IMR-90 (cell line): ENCODE results near the gene CDS2.

Source experiments
- BHLHE40 ChIP-seq: fragments of 150-350 bp; IDR thresholded peaks from 2 replicates; pipeline ENCODE4 v1.6.1; 2016; ENCODE audit warnings: mild to moderate bottlenecking, low read depth, low read length
- CHD1 ChIP-seq: IDR thresholded peaks from 2 replicates; pipeline ENCODE4 v1.6.1; 2012; ENCODE audit warnings: low read depth, low read length, improper control_type of control experiment
- FOS ChIP-seq: fragments of 150-350 bp; IDR thresholded peaks from 2 replicates; pipeline ENCODE4 v1.6.1; 2016; ENCODE audit warnings: low read depth, low read length
- MAFK ChIP-seq: IDR thresholded peaks from 2 replicates; pipeline ENCODE4 v1.6.1; 2012; ENCODE audit warnings: low read depth, low read length, improper control_type of control experiment
- MXI1 ChIP-seq: IDR thresholded peaks from 2 replicates; pipeline ENCODE4 v1.6.1; 2012; ENCODE audit warnings: low read depth, mild to moderate bottlenecking, low read length, moderate library complexity, borderline replicate concordance
- NFE2L2 ChIP-seq: fragments of 150-350 bp; IDR thresholded peaks from 2 replicates; pipeline ENCODE4 v1.6.1; 2016; ENCODE audit warnings: low read depth, mild to moderate bottlenecking, low read length
- POLR2A ChIP-seq: IDR thresholded peaks from 2 replicates; pipeline ENCODE4 v1.6.1; 2012; ENCODE audit warnings: mild to moderate bottlenecking, low read depth, low read length
- RAD21 ChIP-seq: IDR thresholded peaks from 2 replicates; pipeline ENCODE4 v1.6.1; 2012; ENCODE audit warnings: low read length, improper control_type of control experiment
- SMC3 ChIP-seq: fragments of 150-350 bp; IDR thresholded peaks from 2 replicates; pipeline ENCODE4 v1.6.1; 2016; ENCODE audit warnings: low read depth, mild to moderate bottlenecking, antibody characterized with exemption, low read length, moderate library complexity
- TF ChIP-seq, protein P1 (sequence below): conservative IDR thresholded peaks from 2 replicates; pipeline ENCODE4 v1.5.1; 2012; ENCODE audit warnings: mild to moderate bottlenecking, low read depth, low read length, improper control_type of control experiment
- TF ChIP-seq, protein P2 (sequence below): fragments of 150-350 bp; IDR thresholded peaks from 2 replicates; pipeline ENCODE4 v1.6.1; 2017; ENCODE audit warnings: mild to moderate bottlenecking, antibody characterized with exemption, low read length, low read depth
- TF ChIP-seq, protein P3 (sequence below): fragments of 150-350 bp; IDR thresholded peaks from 2 replicates; pipeline ENCODE4 v1.6.1; 2016; ENCODE audit warnings: low read depth, mild to moderate bottlenecking, low read length, moderate library complexity, borderline replicate concordance

DNA sequence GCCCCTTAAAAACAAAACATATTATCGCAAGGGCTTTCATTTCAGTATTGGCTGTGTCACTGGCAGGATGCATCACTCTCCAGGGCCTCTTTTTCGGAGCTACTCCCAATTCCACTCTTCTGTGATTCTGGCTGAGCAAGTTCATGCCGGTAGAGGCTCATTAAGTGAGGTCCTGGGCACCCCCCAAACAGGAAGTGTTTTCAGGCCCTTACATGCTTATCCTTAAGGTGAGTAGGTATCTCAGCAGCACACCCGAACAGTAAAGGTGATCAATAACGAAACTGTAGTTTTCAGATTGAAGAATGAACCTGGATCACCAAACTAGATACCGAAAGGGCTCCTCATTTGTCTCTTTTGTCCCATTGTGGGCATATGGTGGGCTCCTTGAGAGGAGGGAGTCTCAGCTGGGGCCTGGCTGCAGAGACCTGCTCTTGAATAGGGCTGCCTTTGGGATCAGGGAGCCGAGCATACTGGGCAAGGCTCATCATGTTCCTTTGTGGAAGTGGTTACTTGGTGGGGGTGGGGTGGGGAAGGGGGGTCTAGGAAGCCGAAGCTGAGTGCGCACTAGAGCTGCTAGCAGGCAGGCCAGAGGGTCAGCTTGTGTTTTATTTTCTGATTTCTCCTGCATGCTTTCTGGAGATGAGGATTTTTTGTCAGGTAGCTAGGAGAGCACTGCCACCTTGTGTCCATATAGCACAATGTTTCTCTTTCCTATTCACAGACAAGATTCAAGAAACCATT is 65.2 kb downstream of the CDS2 start:
- TF ChIP-seq RAD21 (peak; percentile 94), POLR2A (0 out of 2 replicates have a peak, but pooled peaks have one; percentile 33), BHLHE40 (no peak), FOS (no peak), MAFK (no peak), SMC3 (peak; percentile 90), MXI1 (no peak), CHD1 (no peak), NFE2L2 (no peak)
- TF ChIP-seq, protein P1, sequence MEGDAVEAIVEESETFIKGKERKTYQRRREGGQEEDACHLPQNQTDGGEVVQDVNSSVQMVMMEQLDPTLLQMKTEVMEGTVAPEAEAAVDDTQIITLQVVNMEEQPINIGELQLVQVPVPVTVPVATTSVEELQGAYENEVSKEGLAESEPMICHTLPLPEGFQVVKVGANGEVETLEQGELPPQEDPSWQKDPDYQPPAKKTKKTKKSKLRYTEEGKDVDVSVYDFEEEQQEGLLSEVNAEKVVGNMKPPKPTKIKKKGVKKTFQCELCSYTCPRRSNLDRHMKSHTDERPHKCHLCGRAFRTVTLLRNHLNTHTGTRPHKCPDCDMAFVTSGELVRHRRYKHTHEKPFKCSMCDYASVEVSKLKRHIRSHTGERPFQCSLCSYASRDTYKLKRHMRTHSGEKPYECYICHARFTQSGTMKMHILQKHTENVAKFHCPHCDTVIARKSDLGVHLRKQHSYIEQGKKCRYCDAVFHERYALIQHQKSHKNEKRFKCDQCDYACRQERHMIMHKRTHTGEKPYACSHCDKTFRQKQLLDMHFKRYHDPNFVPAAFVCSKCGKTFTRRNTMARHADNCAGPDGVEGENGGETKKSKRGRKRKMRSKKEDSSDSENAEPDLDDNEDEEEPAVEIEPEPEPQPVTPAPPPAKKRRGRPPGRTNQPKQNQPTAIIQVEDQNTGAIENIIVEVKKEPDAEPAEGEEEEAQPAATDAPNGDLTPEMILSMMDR: peak; percentile 91
- TF ChIP-seq, protein P2, sequence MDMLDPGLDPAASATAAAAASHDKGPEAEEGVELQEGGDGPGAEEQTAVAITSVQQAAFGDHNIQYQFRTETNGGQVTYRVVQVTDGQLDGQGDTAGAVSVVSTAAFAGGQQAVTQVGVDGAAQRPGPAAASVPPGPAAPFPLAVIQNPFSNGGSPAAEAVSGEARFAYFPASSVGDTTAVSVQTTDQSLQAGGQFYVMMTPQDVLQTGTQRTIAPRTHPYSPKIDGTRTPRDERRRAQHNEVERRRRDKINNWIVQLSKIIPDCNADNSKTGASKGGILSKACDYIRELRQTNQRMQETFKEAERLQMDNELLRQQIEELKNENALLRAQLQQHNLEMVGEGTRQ: no peak
- TF ChIP-seq, protein P3, sequence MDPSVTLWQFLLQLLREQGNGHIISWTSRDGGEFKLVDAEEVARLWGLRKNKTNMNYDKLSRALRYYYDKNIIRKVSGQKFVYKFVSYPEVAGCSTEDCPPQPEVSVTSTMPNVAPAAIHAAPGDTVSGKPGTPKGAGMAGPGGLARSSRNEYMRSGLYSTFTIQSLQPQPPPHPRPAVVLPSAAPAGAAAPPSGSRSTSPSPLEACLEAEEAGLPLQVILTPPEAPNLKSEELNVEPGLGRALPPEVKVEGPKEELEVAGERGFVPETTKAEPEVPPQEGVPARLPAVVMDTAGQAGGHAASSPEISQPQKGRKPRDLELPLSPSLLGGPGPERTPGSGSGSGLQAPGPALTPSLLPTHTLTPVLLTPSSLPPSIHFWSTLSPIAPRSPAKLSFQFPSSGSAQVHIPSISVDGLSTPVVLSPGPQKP: no peak
